ENCODE data around the gene KANSL1. TPM values are rescaled to one million over a fixed set of nuclear protein-coding genes. Genes with fewer than 3 reads are reported as not detected.

KANSL1 gene
- total RNA-seq, 1 donor from 2014 or later: 122 TPM

- H3K4me1 ChIP-seq: no peaks in the 10 kb centered on the region
- no peaks in the 10 kb centered on the region for H3K9me3 ChIP-seq
- no peak for DNase-seq (ENCODE audit: extremely low spot score in 2 of 2)
- intact Hi-C loops (cut with DNase I): no loop called here
- H3K27me3 ChIP-seq: no peaks in the 10 kb centered on the region
- H3K27ac ChIP-seq: no peak overlapping the region
- H3K36me3 ChIP-seq: peaks cover 0 to 76% of the 10 kb centered on the region in 2 donors
- TF ChIP-seq POLR2AphosphoS5 (IDR thresholded peaks at IDR 0.05; ENCODE audit: insufficient read depth in 1 of 2, low read depth in 1 of 2) (no peak), POLR2A (IDR thresholded peaks at IDR 0.05) (no peak)
- H3K4me3 ChIP-seq: no peak overlapping the region
These were observed 159.8 kb downstream of the KANSL1 start for GRCh38 chr17:46033392-46033791.

- no peak overlapping the region for H3K27ac ChIP-seq
- no peaks in the 10 kb centered on the region for H3K4me1 ChIP-seq
- intact Hi-C loops (cut with DNase I): no loop called here
- no peaks in the 10 kb centered on the region for H3K27me3 ChIP-seq
- H3K4me3 ChIP-seq: no peak overlapping the region
- TF ChIP-seq POLR2A (IDR thresholded peaks at IDR 0.05) (no peak), CTCF (IDR thresholded peaks at IDR 0.05) (no peak), POLR2AphosphoS5 (IDR thresholded peaks at IDR 0.05; ENCODE audit: insufficient read depth in 1 of 2, low read depth in 1 of 2) (no peak)
- no peak for DNase-seq (ENCODE audit: extremely low spot score in 2 of 2)
- peaks cover 0 to 71% of the 10 kb centered on the region in 2 donors for H3K36me3 ChIP-seq
- no peaks in the 10 kb centered on the region for H3K9me3 ChIP-seq
These were observed 160.3 kb downstream of the KANSL1 start for GRCh38 chr17:46032909-46033308.

- no peak for TF ChIP-seq POLR2AphosphoS5 (IDR thresholded peaks at IDR 0.05; ENCODE audit: insufficient read depth in 1 of 2, low read depth in 1 of 2)
- no peak for TF ChIP-seq POLR2A (IDR thresholded peaks at IDR 0.05)
- no peak for TF ChIP-seq CTCF (IDR thresholded peaks at IDR 0.05)
- DNase-seq (ENCODE audit: extremely low spot score in 2 of 2): no peak
- peaks cover 0 to 61% of the 10 kb centered on the region in 2 donors for H3K36me3 ChIP-seq
- intact Hi-C loops (cut with DNase I): no loop called here
- H3K27ac ChIP-seq: no peak overlapping the region
- no peaks in the 10 kb centered on the region for H3K9me3 ChIP-seq
- H3K4me3 ChIP-seq: no peak overlapping the region
- no peaks in the 10 kb centered on the region for H3K27me3 ChIP-seq
- H3K4me1 ChIP-seq: no peaks in the 10 kb centered on the region
These were observed 161.3 kb downstream of the KANSL1 start for GRCh38 chr17:46031920-46032319.

GRCh38 chr17:46031440-46031839 lies 161.8 kb downstream of the KANSL1 start:
- DNase-seq (ENCODE audit: extremely low spot score in 2 of 2): no peak
- no peaks in the 10 kb centered on the region for H3K4me1 ChIP-seq
- H3K4me3 ChIP-seq: no peak overlapping the region
- H3K27ac ChIP-seq: no peak overlapping the region
- intact Hi-C loops (cut with DNase I): no loop called here
- H3K27me3 ChIP-seq: no peaks in the 10 kb centered on the region
- H3K9me3 ChIP-seq: no peaks in the 10 kb centered on the region
- peaks cover 0 to 58% of the 10 kb centered on the region in 2 donors for H3K36me3 ChIP-seq
- TF ChIP-seq POLR2AphosphoS5 (IDR thresholded peaks at IDR 0.05; ENCODE audit: insufficient read depth in 1 of 2, low read depth in 1 of 2) (no peak), CTCF (IDR thresholded peaks at IDR 0.05) (no peak), POLR2A (IDR thresholded peaks at IDR 0.05) (no peak)

- Histone ChIP-seq H3K27me3 (no peaks in the 10 kb centered on the region), H3K9me3 (no peaks in the 10 kb centered on the region), H3K4me3 (no peak overlapping the region), H3K27ac (no peak overlapping the region), H3K4me1 (no peaks in the 10 kb centered on the region), H3K36me3 (peaks cover 0 to 52% of the 10 kb centered on the region in 2 donors)
- TF ChIP-seq POLR2AphosphoS5 (IDR thresholded peaks at IDR 0.05; ENCODE audit: insufficient read depth in 1 of 2, low read depth in 1 of 2) (no peak), POLR2A (IDR thresholded peaks at IDR 0.05) (no peak)
- intact Hi-C loops (cut with DNase I): no loop called here
- no peak for DNase-seq (ENCODE audit: extremely low spot score in 2 of 2)
These were observed 162.5 kb downstream of the KANSL1 start for GRCh38 chr17:46030752-46031151.

- Histone ChIP-seq H3K4me1 (no peaks in the 10 kb centered on the region), H3K27ac (no peak overlapping the region), H3K9me3 (no peaks in the 10 kb centered on the region), H3K36me3 (peaks cover 0 to 44% of the 10 kb centered on the region in 2 donors), H3K4me3 (no peak overlapping the region), H3K27me3 (no peaks in the 10 kb centered on the region)
- intact Hi-C loops (cut with DNase I): no loop called here
- TF ChIP-seq CTCF (IDR thresholded peaks at IDR 0.05): no peak
- no peak for TF ChIP-seq POLR2AphosphoS5 (IDR thresholded peaks at IDR 0.05; ENCODE audit: insufficient read depth in 1 of 2, low read depth in 1 of 2)
- no peak for TF ChIP-seq POLR2A (IDR thresholded peaks at IDR 0.05)
- DNase-seq (ENCODE audit: extremely low spot score in 2 of 2): no peak
These were observed 163.6 kb downstream of the KANSL1 start for GRCh38 chr17:46029627-46030026.

Measured in vagina (tissue), 2 donors.